Right renal cortex interstitium (tissue), 3 donors: Measurements from ENCODE around the gene ACOD1. TPM values are rescaled to one million over a fixed set of nuclear protein-coding genes. Genes with fewer than 3 reads are reported as not detected.
"Not testable (repeated sequence)": the region's sequence is repeated elsewhere in the genome, so short reads cannot be mapped to it uniquely, and the experiment has no call there.

ENCODE experiments used
- DNase-seq, 3 donors: peaks; one replicate each; pipeline ENCODE4 v3.0.0-alpha.2; 2013; ENCODE audit warnings: low read depth in 3 of 3, low spot score in 2 of 3
- polyA plus RNA-seq, 3 donors: library from polyadenylated mRNA; unstranded; fragments of 120-200 nt; gene quantifications; one replicate each; pipeline ENCODE4 v1.2.1, GENCODE V29; 2013; ENCODE audit not compliant: insufficient read length in 3 of 3

The ACOD1 gene
- polyA plus RNA-seq = not detected

DNA sequence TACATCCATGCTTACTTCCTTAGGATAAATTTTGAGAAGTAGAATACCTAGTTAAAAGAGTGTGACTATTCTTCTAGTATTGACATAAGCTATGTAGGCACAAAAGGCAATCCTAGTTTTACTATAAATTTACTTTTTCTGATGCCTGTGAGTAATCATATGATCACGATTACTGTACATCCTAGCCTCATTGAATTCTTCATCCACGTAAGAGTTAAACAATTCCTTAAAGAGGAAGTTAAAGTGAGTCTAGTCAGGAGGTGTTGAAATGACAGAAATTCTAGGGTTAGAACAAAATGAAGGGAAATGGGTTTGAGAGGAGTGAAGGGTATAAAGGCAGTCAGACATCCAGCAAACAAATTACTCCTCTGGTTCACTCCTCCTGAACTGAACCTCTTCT, at the start of gene ACOD1:
ACOD1 (plus strand) TSS at position 363 of the 400 bp plus-strand sequence. CDS start 48 bp downstream, outside the sequence.
- DNase-seq = no peak

DNA sequence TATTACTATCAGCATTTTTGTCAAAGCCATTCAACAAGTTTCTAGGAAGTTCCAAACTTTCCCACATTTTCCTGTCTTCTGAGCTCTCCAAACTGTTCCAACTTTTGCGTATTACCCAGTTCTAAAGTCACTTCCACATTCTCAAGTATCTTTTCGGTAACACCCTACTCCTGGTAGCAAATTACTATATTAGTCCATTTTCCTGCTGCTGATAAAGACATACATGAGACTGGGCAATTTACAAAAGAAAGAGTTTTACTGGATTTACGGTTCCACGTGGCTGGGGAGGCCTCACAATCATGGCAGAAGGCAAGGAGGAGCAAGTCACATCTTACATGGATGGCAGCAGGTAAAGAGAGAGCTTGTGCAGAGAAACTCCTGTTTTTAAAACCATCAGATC, 49.2 kb upstream of the ACOD1 start:
- DNase-seq = not testable (repeated sequence)

DNA sequence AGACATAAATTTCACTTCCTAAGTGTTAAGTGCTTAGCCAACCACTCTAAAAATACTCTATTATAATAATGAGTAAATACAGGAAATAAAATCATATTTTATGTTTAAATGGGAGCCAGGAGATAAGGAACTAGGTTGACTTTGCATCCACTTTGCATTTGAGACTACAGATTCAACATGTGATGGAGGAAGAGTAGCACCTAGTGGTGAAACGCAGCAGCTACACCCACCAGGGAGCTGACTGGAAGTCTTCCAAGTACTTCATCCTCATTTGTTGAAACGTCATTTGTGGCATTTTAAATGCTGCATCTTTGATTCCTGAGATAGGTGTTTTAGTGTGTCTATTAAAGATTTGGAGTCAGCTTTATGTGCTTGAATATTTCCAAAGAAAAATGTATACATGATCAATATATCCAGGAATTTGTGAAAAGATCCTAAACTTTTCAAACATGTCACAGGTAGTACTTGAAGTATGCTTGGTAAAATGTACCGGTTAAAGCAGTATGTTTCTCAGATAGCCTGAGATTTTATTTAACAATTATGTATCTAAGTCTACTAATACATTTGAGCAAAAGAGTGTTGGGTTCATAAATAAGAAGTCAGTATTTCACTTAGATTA, 44.7 kb upstream of the ACOD1 start:
- peak in 2 of 3 donors; percentile 33 to 52 for DNase-seq

DNA sequence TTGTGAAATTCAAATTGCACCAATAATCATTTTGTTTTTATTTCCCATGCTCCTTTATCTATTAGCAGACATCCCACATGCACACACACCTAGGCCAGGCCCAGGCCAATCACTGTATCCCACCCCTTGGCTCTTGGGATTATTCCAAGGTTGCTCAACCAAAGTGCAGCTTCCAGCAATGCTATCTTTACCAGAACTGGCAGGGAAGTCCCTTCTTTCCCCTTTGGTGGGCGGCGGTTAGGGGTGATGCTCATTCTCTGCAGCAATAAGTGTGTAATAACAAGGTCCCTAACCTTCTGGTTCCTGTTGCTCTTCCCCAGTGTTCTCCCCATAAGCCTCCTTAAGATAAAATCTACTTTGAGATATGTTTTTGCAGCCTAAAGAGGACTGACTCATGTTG, 43.8 kb upstream of the ACOD1 start:
- no peak for DNase-seq

DNA sequence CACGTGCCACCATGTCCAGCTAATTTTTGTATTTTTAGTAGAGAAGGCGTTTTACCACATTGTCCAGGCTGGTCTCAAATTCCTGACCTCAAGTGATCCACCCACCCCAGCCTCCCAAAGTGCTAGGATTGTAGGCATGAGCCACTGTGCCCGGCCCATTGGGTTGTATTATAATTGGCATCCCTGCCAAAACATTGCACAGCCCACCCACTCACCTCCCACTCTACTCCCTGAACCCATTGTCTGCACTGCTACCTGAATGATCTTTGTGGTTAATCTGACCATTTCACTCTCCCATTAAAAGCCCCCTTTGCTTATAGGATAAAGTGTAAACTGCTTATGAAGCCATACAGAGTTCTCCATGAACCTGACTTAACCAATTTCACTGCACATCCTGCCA, 35.8 kb upstream of the ACOD1 start:
- DNase-seq = no peak

DNA sequence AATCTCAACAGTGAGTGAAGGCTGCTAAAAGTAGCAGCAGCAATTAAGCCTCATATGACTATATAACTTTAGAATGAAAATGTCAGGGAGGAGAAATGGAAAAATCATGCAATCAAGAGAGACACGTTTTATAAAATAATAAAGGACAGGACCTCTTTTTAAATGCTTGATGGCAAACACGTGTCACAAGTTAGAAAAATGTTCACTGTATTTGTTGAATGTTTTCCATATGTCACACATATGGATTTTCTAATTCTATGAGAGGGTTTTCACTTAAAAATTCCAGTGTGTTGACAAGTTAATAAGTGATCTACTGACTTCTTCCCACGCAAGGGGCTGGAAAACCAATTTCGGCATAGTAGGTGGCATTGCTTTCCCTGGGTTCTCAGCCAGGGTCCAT, 34.4 kb upstream of the ACOD1 start:
- no peak for DNase-seq

DNA sequence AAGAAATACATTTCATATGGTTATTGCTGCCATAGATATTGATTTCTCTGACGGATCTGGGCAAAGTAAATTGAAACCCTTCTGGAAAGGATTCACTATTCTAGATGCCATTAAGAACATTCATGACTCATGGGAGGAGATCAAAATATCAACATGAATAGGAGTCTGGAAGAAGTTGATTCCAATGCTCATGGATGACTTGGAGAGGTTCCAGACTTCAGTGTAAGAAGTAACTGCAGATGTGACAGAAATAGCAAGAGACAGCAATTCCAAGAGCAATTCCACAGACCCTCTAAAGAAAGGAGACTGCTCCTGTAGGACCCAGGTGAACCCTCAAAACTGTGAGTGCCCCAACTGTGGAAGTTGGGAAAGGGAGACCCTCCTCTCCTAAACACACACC, 31.2 kb upstream of the ACOD1 start:
- no peak for DNase-seq

DNA sequence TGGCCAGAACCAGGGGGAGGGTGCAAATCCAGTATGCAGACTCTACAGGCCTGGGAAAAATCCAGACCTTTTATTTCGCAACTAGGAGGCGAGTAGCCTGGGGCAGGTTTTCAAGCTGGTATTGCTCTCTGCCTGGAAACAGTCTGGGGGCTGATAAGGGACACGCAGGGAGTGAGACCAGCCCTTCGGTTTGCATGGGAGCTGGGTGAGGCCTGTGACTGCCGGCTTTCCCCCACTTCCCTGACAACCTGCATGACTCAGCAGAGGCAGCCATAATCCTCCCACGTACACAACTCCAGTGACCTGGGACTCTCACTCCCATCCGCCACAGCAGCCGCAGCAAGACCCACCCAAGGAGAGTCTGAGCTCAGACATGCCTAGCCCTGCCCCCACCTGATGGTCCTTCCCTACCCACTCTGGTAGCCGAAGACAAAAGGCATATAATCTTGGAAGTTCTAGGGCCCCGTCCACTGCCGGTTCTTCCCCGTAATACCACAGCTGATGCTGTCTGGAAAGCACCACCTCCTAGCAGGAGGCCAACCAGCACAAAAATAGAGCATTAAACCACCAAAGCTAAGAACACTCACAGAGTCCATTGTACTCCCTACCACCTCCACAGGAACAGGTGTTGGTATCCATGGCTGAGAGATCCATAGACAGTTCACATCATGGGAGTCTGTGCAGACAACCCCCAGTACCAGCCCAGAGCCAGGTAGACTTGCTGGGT, 30.4 kb upstream of the ACOD1 start:
- not testable (repeated sequence) for DNase-seq

DNA sequence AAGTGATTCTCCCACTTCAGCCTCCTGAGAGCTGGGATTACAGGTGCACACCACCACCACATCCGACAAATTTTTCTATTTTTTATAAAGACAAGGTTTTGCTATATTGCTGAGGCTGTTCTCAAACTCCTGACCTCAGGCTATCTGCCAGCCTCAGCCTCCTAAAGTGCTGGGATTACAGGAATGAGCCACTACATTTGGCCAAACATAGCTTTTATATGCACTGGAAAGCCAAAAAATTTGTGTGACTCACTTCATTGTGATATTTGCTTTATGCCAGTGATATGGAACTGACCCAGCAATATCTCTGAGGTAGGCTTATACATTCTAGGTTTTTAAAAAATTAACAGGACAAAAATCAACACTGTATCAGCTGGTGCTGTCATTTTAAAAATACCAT, 26.8 kb upstream of the ACOD1 start:
- DNase-seq = no peak

DNA sequence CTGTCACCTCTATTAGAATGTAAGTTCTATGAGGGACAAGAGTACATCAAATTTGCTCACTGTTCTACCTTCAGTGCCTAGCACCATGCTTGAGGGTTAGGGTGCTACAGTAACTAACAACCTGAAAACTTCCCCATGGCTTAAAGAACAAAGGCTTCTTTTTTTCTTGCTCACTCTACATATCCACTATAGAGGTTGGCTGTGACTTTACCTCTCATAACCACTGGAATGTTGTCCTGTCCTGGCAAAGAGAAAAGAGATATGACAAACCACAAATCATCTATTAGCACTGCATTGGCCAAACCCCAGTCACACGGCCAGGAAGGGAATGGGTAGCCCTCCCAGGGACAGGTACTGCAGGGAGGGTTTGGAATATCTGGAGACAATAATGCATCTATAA, 23.2 kb upstream of the ACOD1 start:
- no peak for DNase-seq

DNA sequence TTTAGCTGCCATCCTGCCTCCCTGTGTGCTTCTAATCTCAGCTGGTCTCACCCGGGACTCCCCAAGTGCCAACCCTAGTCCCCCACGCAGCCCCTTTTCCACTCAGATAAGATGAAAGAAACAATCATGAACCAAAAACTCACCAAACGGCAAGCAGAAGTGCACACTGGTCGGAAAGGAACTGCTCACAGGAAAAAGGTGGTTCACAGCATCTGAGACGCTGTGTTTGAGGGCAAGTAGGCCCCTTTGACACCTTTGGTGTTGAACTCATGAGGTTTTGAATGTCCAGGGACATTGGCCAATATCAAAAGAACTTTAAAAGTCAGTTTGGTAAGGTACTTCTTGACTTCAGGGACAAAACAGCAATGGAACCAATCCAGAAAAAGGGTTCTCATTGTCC, 20.4 kb upstream of the ACOD1 start:
- no peak for DNase-seq

DNA sequence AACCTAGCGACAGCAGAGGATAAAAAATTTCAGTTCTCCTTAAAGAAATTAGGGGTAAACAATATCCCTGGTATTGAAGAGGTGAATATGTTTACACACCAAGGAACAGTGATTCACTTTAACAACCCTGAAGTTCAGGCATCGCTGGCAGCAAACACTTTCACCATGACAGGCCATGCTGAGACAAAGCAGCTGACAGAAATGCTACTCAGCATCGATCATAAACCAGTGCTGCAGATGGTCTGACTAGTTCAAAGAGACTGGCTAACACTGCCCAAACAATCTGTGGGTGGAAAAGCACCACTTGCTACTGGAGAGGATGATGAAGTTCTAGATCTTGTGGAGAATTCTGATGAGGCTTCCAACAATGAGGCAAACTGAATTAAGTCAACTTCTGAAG, 19.9 kb upstream of the ACOD1 start:
- no peak for DNase-seq

DNA sequence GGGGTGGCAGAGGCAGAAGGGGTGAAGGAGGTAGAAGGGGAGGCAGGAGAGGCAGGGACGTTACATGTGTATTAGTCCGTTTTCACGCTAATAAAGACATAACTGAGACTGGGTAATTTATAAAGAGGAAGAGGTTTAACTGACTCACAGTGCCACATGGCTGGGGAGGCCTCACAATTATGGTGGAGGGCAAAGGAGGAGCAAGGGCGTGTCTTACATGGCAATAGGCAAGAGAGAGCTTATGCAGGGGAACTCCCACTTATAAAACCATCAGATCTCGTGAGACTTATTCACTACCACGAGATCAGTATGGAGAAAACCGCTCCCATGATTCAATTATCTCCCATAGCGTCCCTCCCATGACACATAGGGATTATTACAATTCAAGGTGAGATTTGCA, 19.0 kb upstream of the ACOD1 start:
- DNase-seq = no peak

DNA sequence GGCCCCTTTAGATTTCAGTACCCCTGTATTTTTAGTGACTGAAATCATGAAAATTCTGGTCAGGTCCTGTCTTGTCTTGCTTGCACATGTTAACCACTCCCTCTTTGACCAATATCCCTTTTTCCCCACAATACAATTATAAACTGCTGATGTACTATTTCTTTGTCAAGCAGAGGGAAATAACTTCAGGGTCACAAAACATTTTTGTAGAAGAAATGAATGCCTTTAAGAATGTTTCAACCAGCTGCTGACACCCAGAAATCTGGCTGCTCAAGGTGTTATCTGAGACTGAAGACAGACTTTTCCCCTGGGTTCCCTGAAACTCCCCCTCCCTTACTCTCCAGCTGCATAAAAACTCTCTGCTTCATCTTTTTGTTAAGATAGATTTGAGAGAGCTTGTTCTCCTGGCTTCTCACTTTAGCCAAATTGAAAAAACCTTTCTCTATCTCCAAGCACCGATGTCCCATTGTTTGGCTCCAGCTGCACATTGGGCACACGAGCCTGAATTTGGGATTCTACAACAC, 18.4 kb upstream of the ACOD1 start:
- DNase-seq = no peak

DNA sequence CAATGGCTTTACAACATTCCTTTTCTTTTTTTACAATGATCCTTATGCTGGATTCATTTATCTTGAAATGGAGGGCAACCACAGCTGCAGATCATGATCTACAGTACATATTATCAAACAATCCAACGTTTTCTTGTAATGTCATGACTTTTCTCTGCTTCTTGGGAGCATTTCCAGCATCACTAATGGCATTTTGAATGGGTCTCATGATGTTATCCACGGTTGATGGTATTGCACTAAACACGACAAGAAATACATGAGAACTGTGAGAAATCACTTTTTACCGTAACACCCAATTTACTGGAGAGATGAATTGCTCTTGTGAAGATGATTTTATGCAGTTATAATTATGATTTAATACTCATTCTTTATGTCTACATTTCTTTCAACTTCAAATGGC, 16.2 kb upstream of the ACOD1 start:
- no peak for DNase-seq

DNA sequence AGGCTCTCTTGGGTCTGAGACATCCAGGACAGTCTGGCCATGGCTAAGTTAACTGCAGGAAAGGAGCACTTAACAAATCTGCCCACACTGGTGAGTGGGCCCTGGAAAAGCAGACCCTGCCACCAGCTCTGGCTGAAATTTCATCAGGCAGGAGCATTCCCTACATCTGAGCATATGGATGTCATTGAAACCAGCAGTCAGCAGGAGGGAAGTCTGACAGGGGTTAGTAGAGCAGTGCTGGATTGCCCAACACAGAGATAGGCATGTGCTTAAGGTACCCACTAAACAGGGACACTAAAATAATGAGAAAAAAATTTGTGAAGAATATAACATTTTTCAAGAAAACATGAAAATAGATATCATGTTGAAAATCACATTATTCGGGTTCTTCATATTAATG, 13.6 kb upstream of the ACOD1 start:
- DNase-seq = no peak

DNA sequence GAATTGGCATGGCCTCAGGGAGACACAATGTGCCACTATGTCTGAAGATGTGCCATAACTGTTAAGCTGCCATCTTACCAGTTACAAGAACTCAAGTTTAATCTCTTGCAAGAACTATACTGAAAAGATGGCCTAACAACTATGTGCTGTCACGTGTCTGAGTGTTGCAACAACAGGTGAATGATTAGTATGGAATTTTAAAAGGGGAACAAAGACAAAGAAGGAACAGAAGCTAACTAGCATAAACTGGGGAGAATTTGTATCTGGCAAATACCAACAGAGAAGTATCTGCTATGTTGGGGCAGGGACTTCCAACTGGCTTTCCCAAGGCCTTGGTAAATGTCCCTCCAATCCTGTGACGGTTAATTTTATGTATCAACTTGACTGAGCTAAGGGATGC, 11.5 kb upstream of the ACOD1 start:
- DNase-seq = no peak

DNA sequence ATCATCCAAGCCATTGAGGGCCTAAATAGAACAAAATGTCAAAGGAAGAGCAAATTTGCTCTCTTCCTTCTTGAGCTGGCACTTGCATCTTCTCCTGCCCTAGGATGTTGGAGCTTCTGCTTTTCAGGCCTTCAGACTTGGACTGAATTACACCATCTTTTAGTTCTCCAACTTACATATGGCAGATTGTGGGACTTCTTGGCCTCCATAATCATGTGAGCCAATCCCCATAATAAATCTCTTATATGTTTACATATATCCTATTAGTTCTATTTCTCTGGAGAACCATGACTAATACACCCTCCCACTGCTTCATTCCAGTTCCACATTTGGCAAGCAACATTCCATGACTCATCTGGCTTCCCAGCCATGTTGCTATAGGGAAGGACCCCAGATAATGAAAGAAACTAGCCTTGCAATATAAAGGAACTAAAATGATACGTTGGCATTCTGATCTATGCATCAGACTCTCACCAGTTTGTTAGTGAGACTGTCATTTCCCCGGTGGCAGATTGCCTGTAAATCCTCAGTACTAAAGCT, 11.0 kb upstream of the ACOD1 start:
- DNase-seq = no peak

DNA sequence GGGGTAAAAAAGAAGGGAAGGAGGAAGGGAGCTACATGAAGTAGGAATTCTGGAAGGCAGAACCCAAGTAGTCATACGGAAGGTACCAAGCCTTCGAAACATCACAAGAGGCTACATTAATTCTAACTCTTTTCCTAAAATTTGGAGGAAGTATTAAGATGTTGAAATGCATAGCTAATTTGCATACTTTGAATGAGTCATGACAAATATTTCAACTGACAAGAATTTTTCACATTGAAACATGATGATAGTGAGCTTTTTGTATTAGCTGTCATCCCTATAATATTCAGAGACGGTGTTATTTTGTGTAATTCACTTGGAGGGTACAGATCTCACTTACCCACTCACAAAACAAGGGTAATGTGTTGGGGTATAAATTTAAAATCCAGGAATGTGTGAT, 9.1 kb upstream of the ACOD1 start:
- DNase-seq = no peak

DNA sequence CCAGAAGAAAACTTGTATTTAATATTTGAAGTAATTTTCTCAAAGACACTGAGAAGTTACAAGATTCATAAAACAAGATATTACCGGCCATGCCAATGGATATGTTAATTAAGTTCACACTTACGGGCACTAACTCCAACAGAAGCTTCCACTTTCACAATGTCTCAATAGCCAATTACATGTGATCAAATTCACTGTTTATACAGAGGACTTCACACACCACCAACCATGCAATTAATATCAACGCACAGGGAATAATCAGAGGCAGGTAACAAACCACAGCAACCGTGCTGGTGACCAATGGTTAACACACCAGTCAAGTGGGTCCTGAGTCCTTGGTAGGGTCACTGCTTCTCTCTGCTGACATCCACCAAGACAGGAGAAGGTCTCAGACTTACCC, 5.9 kb upstream of the ACOD1 start:
- DNase-seq = no peak

DNA sequence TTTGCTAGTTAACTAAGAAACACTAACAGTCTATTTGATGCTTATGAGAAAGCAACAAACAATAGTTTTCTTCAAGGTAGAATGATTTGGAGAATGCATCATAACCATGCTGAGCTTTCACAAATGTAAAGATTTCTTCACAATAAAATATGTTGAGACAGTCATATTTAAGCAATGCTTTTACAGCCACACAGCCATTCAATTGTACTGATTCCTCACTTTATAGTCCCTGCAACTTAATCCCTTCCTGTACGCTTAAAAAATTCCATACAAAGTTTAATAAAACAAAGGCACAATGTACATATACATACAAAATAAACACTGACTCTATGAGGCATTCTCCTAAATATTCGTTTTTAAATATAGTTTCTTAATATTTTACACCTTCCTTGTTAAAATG, 4.7 kb upstream of the ACOD1 start:
- DNase-seq = no peak

DNA sequence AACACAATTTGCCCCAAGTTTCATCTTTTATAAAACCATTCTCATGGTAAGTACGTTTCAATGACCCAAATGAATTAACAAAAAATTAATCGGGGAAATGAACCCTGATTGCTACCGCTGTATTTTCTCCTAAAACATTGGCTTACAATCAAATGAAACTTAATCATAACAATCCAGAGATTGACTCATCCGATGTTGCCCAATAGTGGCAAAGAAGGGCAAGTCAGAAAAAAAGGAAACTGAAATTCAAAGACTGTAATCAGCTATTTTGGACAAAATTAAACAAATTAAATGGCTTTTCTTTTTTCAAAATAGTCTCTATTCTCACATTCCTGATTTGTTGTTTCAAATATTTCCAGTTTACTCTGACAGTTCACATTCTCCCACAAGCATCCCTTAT, 3.9 kb upstream of the ACOD1 start:
- DNase-seq = no peak
